Fibroblast of skin of scalp (primary cell): ENCODE data around the gene APOM. TPM values are rescaled to one million over a fixed set of nuclear protein-coding genes. Genes with fewer than 3 reads are reported as not detected.

Source experiments
- DNase-seq: peaks from one replicate; pipeline ENCODE4 v3.0.0-alpha.2; 2013
- polyA plus RNA-seq, 2 experiments: library from polyadenylated mRNA; unstranded; fragments of 120-200 nt; gene quantifications; one replicate each; pipeline ENCODE4 v1.2.1, GENCODE V29; 2013; ENCODE audit not compliant: insufficient read length in 2 of 2

Gene APOM
- polyA plus RNA-seq (2013, experiment 1 of 2; ENCODE audit: insufficient read length): 3.2 TPM
- polyA plus RNA-seq (2013, experiment 2 of 2; ENCODE audit: insufficient read length): 2.9 TPM

DNA sequence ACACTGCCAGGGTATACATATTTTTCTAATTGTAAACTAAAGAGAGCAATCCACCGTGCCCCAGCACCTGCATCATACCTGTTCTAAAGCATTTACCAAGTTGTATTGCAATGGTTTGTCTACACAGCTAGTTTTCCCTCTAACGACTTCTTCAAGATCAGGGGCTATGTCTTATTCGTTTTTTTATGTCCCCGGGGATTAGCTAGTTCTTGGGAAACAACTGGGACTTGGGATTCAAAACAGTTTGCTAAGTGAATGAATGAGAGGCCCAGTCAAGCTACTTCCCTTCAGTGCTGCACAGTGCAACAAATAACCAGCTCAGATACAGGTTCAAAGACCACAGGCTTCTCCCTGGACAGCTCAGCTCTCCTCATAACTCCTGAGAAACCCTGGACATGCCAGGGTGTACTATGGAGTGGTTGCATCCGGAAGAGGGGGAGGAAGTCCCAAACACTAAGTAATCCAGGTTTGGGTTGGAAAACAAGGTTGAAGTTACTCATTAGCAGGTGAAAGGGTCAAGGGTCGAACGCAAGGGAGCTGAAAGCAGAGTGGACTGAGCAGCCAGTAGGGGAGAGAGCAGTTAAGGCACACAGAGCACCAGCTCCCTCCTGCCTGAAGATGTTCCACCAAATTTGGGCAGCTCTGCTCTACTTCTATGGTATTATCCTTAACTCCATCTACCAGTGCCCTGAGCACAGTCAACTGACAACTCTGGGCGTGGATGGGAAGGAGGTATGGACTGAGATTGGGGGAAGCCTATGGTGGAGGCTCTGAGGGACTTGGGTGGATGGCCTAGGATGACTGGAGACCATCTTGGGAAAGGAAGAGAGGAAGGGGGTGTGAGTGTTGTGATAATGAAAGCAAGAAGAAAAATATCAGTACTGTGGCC is at the start of gene APOM:
TSS of gene APOM (plus strand) at position 546 of the 889 bp plus-strand sequence. CDS start at position 619, 73 bp downstream.
- DNase-seq: no peak

- DNase-seq: no peak
These were observed 48.4 kb upstream of the APOM start for GRCh38 chr6:31607317-31607716.

DNA sequence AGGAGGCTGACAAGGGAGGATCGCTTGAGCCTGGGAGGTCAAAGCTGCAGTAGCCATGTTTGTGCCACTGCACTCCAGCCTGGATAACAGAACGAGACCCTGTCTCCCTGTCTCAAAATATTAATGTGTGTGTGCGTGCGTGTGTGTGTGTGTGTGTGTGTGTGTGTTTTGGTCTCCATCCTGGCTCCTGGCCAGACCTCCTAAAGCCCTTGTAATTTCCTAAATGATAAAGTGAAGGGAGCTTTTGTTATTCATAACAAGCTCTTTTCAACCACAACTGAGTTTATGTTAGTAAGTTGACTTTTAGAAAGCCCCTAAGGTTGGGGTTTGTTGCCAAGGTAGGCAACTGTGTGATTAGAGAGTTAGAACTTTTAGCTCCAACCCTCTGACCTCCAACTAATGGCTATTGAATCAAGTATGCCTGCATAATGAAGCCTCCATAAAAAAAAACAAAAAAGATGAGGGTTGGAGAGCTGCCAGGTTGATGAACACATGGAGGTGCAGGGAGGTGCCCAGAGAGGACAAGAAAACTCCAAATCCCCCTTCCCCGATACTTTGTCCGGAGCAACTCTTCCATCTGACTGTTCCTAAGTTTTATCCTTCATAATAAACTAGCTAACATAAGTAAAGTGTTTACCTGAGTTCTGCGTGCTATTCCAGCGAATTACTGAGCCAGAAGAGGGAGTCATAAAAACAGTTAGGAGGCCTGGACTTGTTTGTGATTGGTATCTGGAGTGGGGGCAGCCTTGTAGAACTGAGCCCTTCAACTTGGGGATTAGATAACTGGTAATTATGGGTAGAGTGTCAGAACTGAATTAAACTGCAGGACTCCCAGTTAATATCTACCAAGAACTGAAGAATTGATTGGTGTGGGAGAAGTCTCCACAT is 45.9 kb upstream of the APOM start:
- DNase-seq: no peak

DNA sequence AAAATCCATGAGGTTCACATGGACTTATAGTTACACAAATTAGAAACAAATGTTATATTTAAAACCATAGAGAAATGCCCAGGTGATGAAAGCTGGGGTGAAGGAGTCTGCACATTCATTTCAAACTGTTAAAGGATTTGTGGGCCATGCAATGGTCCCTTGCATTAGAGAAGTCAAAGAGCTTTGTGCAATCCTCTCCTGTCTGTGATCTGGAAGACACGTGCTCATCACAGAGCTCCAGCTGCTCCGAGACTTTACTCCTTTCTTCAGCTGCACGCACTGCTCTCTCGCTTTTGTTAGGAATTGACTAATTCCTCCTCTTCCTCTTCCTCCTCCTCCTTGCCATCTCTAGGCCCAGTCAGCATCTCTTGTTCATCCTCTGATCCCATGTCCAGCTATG is 44.7 kb upstream of the APOM start:
- no peak for DNase-seq

DNA sequence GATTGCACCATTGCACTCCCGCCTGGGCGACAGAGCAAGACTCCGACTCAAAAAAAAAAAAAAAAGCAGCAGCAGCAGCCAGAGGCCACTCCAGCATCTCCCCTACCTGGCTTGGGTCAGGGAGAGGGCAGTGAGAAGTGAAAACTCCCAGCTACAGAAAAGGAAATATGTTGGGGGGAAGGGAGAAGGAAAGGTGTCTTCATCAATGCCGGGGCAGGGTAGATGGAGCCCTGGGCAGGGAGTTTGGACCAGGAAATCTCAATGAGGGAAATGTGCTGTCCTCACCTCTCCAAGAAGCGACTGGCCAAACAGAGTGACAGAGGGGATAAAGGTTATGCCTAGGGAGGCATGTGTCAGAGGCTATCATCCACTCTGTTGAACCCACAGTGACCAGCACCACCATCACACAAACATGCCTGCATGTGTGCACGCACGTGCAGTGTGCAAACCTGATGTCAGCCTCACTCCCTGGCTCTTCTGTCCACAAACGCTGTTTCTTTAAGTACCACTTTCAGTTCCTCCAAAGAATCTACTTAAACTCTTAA is 41.5 kb upstream of the APOM start:
- no peak for DNase-seq

GRCh38 chr6:31614684-31615578 is 40.8 kb upstream of the APOM start, which contains the start of gene AIF1:
Gene AIF1 (plus strand): TSS chr6:31615234. CDS start chr6:31615330, 96 bp downstream.
- no peak for DNase-seq

DNA sequence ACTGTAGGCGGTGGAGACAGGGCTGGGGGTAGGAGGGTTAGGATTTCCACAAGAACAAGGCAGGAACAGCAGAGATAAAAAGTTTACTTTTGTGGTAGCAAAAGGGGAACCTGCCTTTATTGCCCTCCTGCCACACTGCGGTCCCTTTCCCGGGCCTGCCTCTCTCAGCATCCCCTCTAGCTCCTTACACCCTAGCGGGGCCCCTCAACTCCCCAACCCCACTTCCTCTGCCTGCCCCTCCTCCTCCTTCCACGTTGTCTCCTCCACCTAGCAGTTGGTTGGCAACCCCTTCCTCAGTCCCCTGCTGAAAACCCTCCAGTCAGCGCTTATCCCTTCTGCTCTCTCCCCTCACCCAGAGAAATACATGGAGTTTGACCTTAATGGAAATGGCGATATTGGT is 39.9 kb upstream of the APOM start:
- DNase-seq: no peak

- DNase-seq: no peak
These were observed 38.7 kb upstream of the APOM start for GRCh38 chr6:31617010-31617409.

DNA sequence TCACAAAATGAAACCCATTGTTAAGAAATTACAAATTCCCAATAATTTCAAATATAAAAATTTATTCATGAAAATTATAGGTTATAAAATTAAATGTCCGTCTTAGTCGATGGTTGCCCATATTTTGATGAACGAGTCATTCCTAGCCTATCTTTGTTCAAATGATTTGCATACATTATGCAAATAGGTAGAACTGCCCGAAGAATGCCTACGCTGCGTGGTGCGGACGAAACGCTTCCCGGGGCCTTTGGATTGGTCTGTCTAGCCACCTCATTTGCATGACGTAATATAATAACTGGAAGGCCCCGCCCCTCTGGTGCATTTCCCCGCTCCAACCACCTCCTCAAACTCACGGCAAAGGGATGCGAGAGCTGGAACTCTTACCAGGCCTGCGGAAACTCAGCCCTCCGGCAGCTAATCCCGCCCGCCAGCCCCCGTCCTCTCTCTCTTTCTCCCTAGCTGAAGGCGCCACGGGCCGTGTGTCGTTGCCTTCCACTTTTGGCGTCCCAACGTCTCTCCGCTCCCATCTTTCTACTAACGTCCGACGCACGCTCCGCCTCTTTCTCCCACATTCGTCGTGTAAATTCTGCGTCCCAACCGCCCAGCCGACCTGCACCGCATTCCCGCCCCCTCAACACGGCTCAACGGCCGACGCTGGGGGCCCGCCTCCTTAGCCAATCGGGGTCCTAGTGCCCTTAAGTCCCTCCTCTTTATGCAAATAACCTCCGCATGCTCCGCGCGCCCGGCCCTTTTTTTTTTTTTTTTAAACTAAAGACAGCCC is 35.7 kb upstream of the APOM start:
- DNase-seq: peak; percentile 100

GRCh38 chr6:31620586-31621319 is 34.9 kb upstream of the APOM start, which contains the start of gene PRRC2A:
Gene PRRC2A (plus strand): TSS chr6:31620715. CDS start chr6:31622790, 2,075 bp downstream.
- no peak for DNase-seq

DNA sequence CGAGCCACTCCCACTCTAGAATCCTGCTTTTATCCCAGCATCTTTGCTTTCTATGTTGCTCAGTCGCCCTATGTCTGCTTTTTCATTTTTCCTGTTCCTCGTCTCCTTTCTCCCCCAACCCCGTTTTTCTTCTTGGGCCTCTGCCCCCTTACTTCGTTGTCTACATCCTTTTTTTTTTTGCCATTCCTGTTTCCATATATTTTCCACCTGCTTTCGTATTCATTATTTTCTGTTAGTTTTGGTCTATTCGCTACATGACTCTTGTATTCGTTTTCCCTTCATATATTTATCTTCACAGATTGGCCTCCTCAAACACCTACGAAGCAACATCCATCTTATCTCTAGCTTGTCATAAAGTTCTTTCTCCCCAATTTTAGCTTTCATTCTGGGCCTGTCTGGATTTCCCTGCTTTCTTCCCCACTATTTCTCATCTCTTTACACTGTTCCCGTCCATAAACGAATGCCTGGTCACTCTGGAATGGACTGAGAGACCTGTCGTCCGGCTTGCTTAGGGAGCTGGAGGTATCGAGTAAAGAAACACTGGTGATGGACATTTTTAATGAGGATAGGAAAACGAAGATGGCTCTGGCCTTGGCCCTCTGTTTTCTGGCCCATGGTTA is 34.3 kb upstream of the APOM start:
- no peak for DNase-seq

GRCh38 chr6:31621991-31622390 is 33.7 kb upstream of the APOM start:
- peak; percentile 29 for DNase-seq

GRCh38 chr6:31622684-31623091 is 33.0 kb upstream of the APOM start:
- no peak for DNase-seq

- DNase-seq: no peak
These were observed 31.6 kb upstream of the APOM start for GRCh38 chr6:31624070-31624469.

DNA sequence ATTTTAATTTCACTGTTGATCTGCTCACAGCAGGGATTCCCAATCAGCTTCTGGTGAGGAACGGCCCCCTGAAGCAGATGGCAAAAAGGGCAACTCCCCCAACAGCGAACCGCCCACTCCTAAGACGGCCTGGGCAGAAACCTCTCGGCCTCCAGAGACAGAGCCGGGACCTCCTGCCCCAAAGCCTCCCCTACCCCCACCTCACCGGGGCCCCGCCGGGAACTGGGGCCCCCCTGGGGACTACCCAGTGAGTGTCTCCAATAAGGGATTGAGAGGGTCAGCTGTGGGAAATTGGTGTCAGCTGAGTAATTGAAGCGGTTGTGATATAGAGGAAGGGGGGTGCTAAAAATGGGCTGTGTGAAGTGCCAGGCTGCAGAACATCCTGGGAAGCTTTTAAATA is 28.7 kb upstream of the APOM start:
- DNase-seq: no peak

DNA sequence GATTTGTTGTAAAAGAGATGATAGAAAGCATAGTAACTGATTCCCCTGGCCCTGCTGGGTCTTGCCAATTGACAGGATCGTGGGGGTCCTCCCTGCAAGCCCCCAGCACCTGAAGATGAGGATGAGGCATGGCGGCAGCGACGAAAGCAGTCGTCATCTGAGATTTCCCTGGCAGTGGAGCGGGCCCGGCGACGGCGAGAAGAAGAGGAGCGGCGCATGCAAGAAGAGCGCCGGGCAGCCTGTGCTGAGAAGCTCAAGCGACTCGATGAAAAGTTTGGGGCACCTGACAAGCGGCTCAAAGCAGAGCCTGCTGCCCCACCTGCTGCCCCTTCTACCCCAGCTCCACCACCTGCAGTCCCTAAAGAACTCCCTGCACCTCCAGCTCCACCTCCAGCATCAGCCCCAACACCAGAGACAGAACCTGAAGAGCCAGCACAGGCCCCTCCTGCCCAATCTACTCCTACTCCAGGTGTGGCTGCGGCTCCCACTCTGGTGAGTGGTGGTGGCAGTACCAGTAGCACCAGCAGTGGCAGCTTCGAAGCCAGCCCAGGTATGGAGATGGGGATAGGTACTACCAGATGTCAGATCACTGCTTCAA is 27.9 kb upstream of the APOM start:
- DNase-seq: no peak

DNA sequence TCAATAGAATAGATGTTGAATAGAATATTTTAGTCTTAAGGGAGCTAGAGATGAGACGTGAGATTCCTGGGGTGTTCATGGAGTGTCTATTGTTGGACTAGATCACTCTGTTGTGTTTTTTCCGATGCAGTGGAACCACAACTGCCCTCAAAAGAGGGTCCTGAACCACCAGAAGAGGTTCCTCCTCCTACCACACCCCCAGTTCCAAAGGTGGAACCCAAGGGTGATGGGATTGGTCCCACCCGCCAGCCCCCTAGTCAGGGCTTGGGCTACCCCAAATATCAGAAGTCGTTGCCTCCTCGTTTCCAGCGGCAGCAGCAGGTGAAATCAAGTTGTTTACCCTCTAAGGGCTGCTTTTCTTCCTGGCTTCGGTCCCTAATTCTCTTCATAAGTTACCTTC is 26.7 kb upstream of the APOM start:
- no peak for DNase-seq

- no peak for DNase-seq
These were observed 25.3 kb upstream of the APOM start for GRCh38 chr6:31630177-31630934.
